NT2/D1 (cell line): ENCODE measurements around the gene PASK.

Experiments used
- SUZ12 ChIP-seq: IDR thresholded peaks from 2 replicates; pipeline ENCODE4 v1.6.1; 2011; ENCODE audit not compliant: insufficient read length, insufficient read depth; ENCODE audit errors: extremely low read depth
- YY1 ChIP-seq: IDR thresholded peaks from 2 replicates; pipeline ENCODE4 v1.6.1; 2011; ENCODE audit not compliant: insufficient read length, insufficient read depth

DNA sequence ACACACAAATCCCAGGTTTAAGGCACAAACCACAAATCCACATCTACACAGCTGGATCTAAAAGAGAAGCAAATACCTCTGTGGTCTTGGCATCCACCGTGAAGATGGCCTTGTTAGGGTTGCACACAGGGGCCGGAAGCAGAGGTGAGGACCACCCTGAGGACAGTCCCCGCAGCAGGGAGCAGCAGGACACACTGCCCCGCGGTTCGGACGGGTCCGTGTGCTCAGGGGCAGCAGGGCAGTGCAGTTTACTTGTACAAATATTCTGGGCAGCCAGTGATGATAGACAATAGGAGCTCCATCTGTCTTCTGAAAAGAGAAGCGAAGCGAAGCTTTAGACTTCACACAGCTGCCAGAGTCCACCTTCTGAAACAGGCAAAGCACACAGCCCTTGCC is 8.8 kb downstream of the PASK start:
- no peak for TF ChIP-seq SUZ12
- no peak for TF ChIP-seq YY1
